Anterior cingulate cortex (tissue), 58 donors: Measurements from ENCODE around the gene PDE9A.
"Not testable (repeated sequence)": the region's sequence is repeated elsewhere in the genome, so short reads cannot be mapped to it uniquely, and the experiment has no call there.

Experiments used
- DNase-seq, 58 donors: peaks; one replicate each; lab custom pipeline; 2025; lab: John Stamatoyannopoulos, UW

The PDE9A gene

GRCh38 chr21:42653231-42654061, at the start of gene PDE9A:
Gene PDE9A, plus strand, starts transcription at chr21:42653621. Its CDS starts 194 bp downstream, at chr21:42653815.
- peak in 13 of 58 donors; percentile 25 to 57 (median 37) for DNase-seq

GRCh38 chr21:42607102-42607501, 46.3 kb upstream of the PDE9A start:
- no peak for DNase-seq

- DNase-seq = no peak
Measured at GRCh38 chr21:42607525-42608102, 45.8 kb upstream of the PDE9A start.

- DNase-seq = no peak
Measured at GRCh38 chr21:42608446-42608845, 45.0 kb upstream of the PDE9A start.

GRCh38 chr21:42609811-42610210, 43.6 kb upstream of the PDE9A start:
- no peak for DNase-seq

- DNase-seq = no peak
Measured at GRCh38 chr21:42611852-42612251, 41.6 kb upstream of the PDE9A start.

- DNase-seq = no peak
Measured at GRCh38 chr21:42612390-42612789, 41.0 kb upstream of the PDE9A start.

GRCh38 chr21:42613756-42614155, 39.7 kb upstream of the PDE9A start:
- no peak for DNase-seq

GRCh38 chr21:42614396-42614795, 39.0 kb upstream of the PDE9A start:
- no peak for DNase-seq

GRCh38 chr21:42614811-42615351, 38.5 kb upstream of the PDE9A start:
- no peak for DNase-seq

GRCh38 chr21:42615377-42615776, 38.0 kb upstream of the PDE9A start:
- DNase-seq = not testable (repeated sequence)

GRCh38 chr21:42615924-42616323, 37.5 kb upstream of the PDE9A start:
- DNase-seq = no peak

- peak in 1 of 58 donors; percentile 26 for DNase-seq
Measured at GRCh38 chr21:42616446-42616845, 37.0 kb upstream of the PDE9A start.

- no peak for DNase-seq
Measured at GRCh38 chr21:42616941-42617340, 36.5 kb upstream of the PDE9A start.

- no peak for DNase-seq
Measured at GRCh38 chr21:42617486-42617885, 35.9 kb upstream of the PDE9A start.

GRCh38 chr21:42618707-42619102, 34.7 kb upstream of the PDE9A start:
- DNase-seq = no peak

GRCh38 chr21:42619166-42619565, 34.3 kb upstream of the PDE9A start:
- no peak for DNase-seq

- DNase-seq = no peak
Measured at GRCh38 chr21:42619841-42620240, 33.6 kb upstream of the PDE9A start.

- DNase-seq = peak in 1 of 58 donors; percentile 22
Measured at GRCh38 chr21:42621166-42621818, 32.1 kb upstream of the PDE9A start.

- peak in 28 of 58 donors; percentile 9 to 70 (median 30) for DNase-seq
Measured at GRCh38 chr21:42621819-42622177, 31.6 kb upstream of the PDE9A start.

GRCh38 chr21:42622284-42622683, 31.1 kb upstream of the PDE9A start:
- DNase-seq = peak in 3 of 58 donors; percentile 5 to 19 (median 14)
